ENCODE data around the gene KRTAP2-1. TPM values are rescaled to one million over a fixed set of nuclear protein-coding genes. Genes with fewer than 3 reads are reported as not detected.
"Not testable (repeated sequence)": the region's sequence is repeated elsewhere in the genome, so short reads cannot be mapped to it uniquely, and the experiment has no call there.

KRTAP2-1 gene, protein sequence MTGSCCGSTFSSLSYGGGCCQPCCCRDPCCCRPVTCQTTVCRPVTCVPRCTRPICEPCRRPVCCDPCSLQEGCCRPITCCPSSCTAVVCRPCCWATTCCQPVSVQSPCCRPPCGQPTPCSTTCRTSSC
- total RNA-seq: not detected in 2 replicates

DNA sequence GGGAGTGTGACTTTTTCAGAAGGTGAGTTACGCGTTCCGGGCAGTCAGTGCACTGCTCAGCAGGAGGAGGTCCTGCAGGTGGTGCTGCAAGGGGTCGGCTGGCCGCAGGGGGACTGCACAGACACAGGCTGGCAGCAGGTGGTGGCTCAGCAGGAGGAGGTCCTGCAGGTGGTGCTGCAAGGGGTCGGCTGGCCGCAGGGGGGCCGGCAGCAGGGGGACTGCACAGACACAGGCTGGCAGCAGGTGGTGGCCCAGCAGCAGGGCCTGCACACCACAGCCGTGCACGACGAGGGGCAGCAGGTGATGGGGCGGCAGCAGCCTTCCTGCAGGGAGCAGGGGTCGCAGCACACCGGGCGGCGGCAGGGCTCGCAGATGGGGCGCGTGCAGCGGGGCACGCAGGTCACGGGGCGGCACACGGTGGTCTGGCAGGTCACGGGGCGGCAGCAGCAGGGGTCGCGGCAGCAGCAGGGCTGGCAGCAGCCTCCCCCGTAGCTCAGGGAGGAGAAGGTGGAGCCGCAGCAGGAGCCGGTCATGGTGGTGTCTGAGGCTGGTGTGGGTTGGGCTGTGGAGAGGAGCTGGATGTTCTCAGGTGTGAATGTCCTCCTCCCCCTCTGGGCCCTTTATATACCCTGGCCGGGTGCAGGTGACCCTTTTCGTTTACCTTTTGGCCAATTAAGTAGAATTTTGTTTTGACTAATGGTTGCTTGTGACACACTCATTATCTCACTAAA is at the start of gene KRTAP2-1:
TSS of gene KRTAP2-1 (minus strand) at position 582 of the 731 bp plus-strand sequence. CDS start at position 533, 49 bp downstream.
- not testable (repeated sequence) for DNase-seq (ENCODE audit: extremely low read depth, low read depth, low spot score)

DNA sequence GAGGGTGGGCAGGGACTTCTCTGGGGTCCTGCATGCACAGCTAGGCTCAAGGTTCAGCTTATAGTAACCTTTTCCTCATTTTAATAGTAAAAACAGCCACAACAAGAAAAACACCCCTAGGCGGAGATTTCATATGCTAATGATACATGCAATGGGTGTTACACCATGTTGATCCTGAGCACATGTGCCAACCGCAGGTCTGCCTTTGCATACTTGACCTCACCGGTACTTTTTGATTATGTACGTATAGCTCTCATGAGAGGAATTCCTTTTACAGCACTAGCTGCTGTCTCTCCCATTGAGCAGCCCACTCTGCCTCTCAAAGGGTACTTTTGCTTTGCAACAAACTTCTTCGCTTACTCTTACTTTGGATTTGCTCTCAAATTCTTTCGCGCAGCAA is 48.9 kb upstream of the KRTAP2-1 start:
- no peak for DNase-seq (ENCODE audit: extremely low read depth, low read depth, low spot score)

DNA sequence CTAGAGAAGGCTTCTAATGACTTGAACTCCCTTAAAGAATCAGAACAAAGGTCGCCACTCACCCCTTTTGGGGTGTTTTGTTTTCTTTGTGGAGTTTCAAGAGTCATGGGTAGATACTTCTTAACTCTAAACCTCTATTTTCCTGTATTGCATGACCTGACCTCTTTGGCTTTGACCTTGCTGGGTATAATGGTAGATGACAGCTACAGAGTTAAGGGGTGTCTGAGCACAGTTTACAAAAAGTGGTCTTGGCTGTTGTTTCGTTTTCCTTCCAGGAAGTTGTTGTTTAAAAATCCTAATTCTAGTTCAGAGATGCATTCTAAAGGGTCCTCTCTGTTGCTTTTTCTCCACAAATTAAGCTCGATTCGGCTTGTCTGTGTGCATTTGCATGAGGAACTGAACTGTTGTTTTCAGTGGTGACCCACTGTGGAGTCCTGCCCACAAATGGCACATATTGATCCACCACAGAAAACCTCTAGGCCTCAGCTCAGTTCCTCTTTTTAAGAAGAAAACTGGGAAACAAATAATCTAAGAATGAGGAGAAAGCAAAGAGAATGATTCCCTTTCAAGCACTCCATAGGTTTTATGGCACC is 41.7 kb upstream of the KRTAP2-1 start:
- DNase-seq (ENCODE audit: extremely low read depth, low read depth, low spot score): not testable (repeated sequence)

GRCh38 chr17:41084100-41084856 is 37.2 kb upstream of the KRTAP2-1 start, which contains the start of gene KRTAP4-7:
Gene KRTAP4-7 (plus strand): TSS chr17:41084150. CDS start chr17:41084207, 57 bp downstream.
- not testable (repeated sequence) for DNase-seq (ENCODE audit: extremely low read depth, low read depth, low spot score)

GRCh38 chr17:41083427-41083826 is 36.3 kb upstream of the KRTAP2-1 start:
- not testable (repeated sequence) for DNase-seq (ENCODE audit: extremely low read depth, low read depth, low spot score)

DNA sequence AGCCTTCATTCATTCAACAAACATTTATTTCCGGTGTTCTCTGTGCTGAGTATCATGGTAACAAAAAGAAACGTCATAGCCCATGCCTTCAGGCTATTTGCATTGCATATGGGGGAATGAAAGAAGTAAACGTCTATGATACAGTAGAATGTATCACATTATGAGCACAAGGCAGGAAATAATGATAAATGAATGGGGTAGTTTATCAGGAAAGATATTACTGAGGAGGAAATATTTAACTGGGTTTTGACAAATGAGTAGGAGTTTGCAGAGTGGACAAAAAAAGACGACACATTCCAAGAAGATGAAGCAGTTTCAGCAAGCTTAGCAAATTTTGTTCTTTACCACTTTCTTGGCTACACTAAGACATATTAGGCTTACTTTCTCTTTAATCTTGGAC is 35.5 kb upstream of the KRTAP2-1 start:
- no peak for DNase-seq (ENCODE audit: extremely low read depth, low read depth, low spot score)

- no peak for DNase-seq (ENCODE audit: extremely low read depth, low read depth, low spot score)
Observed at GRCh38 chr17:41076788-41077187, 29.7 kb upstream of the KRTAP2-1 start.

DNA sequence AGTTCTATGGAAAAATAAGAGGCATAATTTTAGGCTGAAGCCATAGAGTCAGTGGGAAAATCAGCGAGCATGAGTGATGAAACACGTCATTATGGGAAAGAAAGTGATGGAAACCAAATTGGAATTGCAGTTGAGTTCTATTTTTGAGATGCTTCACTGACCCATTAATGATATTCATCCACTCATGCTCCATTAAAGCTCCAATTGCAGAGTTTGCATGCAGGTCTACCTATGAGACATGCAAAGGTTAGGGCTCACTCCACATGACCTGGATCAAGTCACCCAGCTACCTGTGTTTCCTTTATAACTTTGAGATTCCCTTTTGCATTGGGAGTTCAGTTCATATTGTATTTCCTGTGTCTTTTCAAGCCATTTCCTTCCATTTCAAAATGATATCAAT is 26.6 kb upstream of the KRTAP2-1 start:
- DNase-seq (ENCODE audit: extremely low read depth, low read depth, low spot score): no peak

GRCh38 chr17:41071606-41072360 is 24.7 kb upstream of the KRTAP2-1 start:
- no peak for DNase-seq (ENCODE audit: extremely low read depth, low read depth, low spot score)

DNA sequence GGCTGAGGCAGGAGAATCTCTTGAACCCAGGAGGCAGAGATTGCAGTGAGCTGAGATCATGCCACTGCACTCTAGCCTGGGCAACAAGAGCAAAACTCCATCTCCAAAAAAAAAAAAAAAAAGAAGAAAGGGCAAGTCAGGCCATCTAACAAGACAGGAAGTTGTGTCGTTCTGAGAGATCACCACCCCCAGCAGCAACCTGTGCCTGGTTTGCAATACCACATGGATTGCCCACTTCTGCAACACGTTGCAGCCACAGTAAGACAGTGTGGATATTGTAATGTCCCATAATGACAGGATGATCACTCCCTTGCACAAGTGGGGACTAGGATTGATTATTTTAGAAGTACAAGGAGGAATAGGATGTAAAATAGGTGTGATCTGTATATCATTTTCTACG is 21.9 kb upstream of the KRTAP2-1 start:
- DNase-seq (ENCODE audit: extremely low read depth, low read depth, low spot score): no peak

GRCh38 chr17:41067281-41067680 is 20.2 kb upstream of the KRTAP2-1 start:
- DNase-seq (ENCODE audit: extremely low read depth, low read depth, low spot score): no peak

GRCh38 chr17:41065829-41066624 is 18.9 kb upstream of the KRTAP2-1 start, which contains the start of gene KRTAP2-4:
Gene KRTAP2-4 (minus strand): TSS chr17:41065879. CDS start chr17:41065845, 34 bp downstream.
- no peak for DNase-seq (ENCODE audit: extremely low read depth, low read depth, low spot score)

- DNase-seq (ENCODE audit: extremely low read depth, low read depth, low spot score): not testable (repeated sequence)
Observed at GRCh38 chr17:41065016-41065689, 18.0 kb upstream of the KRTAP2-1 start.

- no peak for DNase-seq (ENCODE audit: extremely low read depth, low read depth, low spot score)
Observed at GRCh38 chr17:41064301-41064700, 17.2 kb upstream of the KRTAP2-1 start.

DNA sequence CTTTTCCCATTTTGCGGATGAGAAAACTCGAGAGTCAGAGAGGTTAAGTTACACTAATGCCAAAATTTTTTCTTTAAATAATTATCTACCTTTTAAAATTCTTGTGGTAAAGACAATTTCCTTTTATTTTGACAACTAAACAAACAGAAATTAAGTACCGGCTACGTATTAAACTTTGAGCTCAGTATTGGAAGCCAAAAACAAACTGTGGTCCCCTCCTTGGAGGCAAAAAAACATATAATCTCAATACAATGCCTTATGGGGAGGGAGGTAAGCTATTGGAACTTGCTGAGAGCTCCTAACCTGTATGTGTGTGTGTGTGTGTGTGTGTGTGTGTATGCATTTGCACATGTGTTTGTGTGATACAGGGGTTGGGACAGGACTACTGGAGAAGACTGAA is 16.3 kb upstream of the KRTAP2-1 start:
- no peak for DNase-seq (ENCODE audit: extremely low read depth, low read depth, low spot score)

GRCh38 chr17:41061964-41062363 is 14.8 kb upstream of the KRTAP2-1 start:
- DNase-seq (ENCODE audit: extremely low read depth, low read depth, low spot score): no peak

DNA sequence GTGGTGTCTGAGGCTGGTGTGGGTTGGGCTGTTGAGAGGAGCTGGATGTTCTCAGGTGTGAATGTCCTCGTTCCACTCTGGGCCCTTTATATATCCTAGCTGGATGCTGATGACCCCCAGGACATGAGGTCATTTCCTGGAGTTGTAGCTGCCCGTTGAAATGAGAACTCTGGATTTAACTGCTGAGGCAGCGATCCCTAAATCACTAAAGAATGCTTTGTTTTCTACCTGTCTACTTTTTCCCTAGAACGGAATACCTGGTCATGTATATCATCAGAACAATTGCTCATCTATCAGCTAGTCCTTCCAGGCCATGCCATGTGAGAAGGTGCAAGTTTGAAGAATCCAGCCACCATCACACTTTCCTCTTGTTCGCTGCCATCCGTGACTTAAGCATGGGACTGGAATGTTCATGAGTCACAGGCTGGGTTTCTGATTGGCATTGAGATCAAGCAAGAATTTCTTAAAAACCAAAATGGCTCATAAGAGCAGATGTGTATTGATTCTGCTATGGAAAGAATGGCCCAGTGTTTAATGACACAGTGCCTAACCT is 13.0 kb upstream of the KRTAP2-1 start, which contains the start of gene KRTAP2-3:
TSS of gene KRTAP2-3 (minus strand) at position 63 of the 553 bp plus-strand sequence. CDS start 64 bp downstream, outside the sequence.
- DNase-seq (ENCODE audit: extremely low read depth, low read depth, low spot score): no peak

DNA sequence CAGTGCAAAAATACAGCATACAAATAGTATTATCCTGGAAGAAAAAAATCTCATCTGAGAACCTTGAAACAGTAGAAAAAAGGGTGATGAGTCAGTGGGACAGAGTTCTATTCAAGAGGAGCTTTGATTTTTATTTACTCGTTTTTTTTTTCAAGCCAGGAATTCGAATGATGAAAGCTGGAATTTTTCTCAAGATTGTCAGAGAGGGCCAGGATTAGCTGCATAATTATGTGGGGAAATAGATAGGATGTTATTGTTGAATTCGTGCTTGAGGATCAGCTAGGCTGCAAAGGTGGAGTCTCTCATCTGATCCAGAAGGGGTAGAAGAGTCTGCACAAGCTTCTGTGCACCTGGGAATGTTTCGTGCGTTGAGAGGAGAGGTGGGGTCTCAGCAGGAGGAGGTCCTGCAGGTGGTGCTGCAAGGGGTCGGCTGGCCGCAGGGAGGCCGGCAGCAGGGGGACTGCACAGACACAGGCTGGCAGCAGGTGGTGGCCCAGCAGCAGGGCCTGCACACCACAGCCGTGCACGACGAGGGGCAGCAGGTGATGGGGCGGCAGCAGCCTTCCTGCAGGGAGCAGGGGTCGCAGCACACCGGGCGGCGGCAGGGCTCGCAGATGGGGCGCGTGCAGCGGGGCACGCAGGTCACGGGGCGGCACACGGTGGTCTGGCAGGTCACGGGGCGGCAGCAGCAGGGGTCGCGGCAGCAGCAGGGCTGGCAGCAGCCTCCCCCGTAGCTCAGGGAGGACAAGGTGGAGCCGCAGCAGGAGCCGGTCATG is 12.3 kb upstream of the KRTAP2-1 start:
- not testable (repeated sequence) for DNase-seq (ENCODE audit: extremely low read depth, low read depth, low spot score)

All from glomerular endothelial cell (primary cell).